GM19468 (cell line): ENCODE data around the gene CCNL2.
"Not testable (repeated sequence)": the region's sequence is repeated elsewhere in the genome, so short reads cannot be mapped to it uniquely, and the experiment has no call there.

ENCODE experiments used
- ATAC-seq: cut with Tn5 transposase; IDR thresholded peaks from one replicate; pipeline ENCODE4 v1.9.1; 2021; ENCODE audit warnings: mild to moderate bottlenecking, moderate library complexity, moderate number of reproducible peaks; ENCODE audit not compliant: unreplicated experiment; ENCODE audit errors: extremely low read depth

CCNL2 gene

DNA sequence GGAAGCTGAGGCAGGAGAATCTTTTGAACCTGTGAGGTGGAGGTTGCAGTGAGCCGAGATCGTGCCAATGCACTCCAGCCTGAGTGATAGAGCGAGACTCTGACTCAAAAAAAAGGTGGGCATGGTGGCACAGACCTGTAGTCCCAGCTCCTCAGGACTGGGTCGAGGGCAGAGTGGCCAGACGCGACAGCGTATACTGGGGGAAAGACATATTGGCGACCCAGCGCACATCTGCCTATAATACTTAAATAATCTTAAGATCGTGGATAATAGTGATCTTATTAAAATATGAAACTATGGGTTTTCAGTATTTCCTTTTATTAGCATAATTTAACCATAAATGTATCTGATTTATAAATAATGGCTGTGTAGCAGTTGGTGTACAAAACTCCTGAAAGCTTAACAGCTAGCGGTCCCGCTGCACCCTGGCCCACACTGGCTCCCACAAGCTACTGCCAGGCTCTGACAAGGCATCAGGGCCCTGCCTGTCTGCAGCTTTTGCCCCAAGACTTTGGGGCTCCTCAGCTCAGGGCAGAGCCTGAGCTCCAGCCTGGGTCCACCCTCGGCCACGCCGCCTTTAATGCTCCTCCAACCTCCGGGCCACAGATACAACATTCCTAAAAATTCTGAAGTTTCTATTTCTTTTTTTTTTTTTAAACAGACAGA lies 21.5 kb downstream of the CCNL2 start:
- no peak for ATAC-seq

- ATAC-seq, result no peak
These were observed 22.4 kb downstream of the CCNL2 start for GRCh38 chr1:1376551-1377226.

GRCh38 chr1:1374929-1375662 lies 24.0 kb downstream of the CCNL2 start, which contains the start of gene AURKAIP1:
Gene AURKAIP1 (minus strand): TSS chr1:1375207. CDS start chr1:1374756, 451 bp downstream.
- ATAC-seq, result peak; percentile 89

GRCh38 chr1:1374589-1374928 lies 24.6 kb downstream of the CCNL2 start:
- ATAC-seq, result no peak

DNA sequence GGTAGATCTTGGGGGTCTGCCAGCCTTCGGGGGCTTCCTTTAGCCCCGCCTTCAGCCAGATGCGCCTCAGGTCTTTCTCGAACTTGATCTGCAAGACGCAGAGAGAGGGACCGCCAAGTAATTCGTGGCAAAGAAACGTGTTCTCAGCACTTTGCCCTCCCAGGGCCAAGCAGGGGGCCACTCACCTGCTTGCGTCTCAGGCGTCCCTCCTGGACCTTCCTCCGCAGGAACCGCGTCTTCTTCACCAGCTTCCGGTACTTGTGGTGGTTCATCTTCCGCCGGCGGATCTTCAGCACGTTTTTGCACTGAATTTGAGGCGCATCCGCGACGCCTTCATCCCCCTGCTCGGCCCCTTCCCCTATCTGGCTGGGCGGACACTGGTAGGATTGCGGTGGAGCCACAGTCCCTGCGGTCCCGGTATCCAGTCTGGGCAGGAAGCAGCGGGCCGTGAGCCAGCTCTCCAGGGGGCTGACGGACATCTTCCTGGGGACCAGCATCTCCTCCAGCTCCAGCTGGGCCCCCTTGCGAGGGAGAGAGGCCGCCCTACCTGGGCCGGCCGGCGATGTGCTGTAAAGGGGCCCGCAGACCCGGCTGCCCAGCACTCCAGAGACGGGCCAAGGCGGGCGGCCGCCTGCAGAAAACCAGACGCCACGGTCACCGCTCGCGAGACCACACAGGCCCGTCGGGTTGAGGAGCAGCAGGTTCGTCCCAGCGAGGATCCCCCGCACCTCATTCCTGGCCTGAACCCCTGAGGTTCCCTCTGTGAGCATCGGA lies 25.1 kb downstream of the CCNL2 start:
- no peak for ATAC-seq

GRCh38 chr1:1373051-1373814 lies 25.9 kb downstream of the CCNL2 start:
- no peak for ATAC-seq

DNA sequence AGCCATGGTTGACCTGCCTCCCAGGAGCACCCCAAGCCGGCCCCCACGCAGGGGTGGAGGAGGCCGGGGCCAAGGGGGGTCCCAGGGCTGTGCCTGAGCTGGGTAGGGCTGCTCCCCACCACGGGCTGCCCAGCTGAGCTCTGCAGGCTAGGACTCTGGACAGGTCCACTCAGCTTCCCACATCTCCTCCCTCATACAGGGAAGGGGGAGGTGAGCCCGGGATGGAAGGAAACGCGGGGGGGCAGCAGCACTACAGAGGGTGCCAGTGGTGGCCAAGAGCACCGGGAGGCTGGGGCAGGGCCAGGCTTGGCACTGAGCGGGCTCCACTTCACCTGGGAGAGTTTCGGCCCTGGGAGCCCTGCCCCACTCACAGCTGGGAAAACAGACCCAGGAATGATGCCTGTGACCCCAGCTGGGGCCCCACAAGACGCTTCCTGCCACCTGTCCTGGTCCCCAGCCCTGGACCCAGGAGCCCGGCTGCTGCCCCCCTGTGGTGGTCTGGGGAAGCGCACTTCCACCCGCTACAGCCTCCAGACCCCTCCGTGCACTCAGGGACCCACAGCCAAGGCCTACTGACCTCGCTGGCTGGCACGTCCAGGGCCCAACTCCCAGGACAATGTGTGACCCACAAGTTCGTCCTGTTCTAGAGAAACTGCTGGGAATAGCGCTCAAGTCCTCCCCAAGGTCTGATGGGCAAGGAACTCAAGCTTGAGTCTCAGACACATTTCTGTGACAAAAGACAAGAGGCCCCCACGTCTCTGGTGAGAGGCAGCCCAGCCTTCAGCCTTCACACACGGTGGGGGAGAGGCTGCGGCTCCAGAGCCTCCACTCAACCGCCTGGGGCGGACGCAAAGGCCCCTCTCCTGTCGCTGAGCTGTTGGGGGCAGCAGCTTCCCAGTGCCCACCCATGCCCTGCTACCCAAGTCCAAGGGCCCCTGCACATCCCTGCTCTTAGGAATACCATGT lies 27.1 kb downstream of the CCNL2 start:
- ATAC-seq, result no peak

- ATAC-seq, result no peak
These were observed 27.8 kb downstream of the CCNL2 start for GRCh38 chr1:1371364-1371745.

DNA sequence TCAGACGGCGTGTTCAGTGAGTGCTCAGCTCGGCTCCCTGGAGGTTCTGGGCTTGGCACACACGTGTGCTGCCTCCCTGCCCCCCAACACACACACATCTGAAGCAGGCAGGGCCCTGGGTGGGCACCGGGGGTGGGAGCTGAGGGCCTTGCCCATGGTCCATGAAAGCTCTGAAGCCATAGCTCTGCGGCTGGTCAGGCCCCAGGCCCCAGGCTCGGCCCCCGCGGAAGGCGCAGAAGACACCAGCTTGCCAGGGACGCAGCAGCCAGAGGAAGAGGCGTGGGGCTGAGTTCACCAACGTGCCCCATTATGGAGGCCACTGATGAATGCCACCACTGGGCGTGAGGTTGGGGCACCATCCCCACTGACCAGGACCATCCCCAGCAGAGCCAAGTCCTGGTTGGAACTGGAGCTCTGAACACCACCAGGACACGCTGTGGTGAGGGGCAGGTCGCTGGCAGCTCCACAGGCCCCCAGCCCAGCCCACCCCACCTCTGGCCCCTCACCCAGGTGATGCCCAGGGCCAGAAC lies 28.3 kb downstream of the CCNL2 start:
- ATAC-seq, result no peak

GRCh38 chr1:1370094-1370493 lies 29.0 kb downstream of the CCNL2 start:
- not testable (repeated sequence) for ATAC-seq

- no peak for ATAC-seq
These were observed 31.8 kb downstream of the CCNL2 start for GRCh38 chr1:1367315-1367714.

DNA sequence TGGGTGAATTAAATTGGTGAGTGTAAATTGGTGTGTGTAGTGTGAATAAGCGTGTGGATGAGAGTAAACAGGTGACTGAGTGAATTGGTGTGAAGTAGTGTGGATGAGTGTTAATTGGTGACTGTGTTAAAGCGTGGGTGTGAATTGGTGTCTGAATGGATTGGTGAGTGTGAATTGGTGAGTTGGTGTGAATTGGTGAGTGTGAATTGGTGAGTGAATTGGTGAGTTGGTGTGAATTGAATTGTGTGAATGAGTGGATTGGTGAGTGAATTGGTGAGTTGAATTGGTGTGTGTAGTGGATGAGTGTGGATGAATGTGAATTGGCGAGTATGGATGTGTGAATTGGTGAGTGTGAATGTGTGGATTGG lies 32.5 kb downstream of the CCNL2 start:
- ATAC-seq, result no peak

GRCh38 chr1:1365875-1366698 lies 33.0 kb downstream of the CCNL2 start:
- no peak for ATAC-seq

DNA sequence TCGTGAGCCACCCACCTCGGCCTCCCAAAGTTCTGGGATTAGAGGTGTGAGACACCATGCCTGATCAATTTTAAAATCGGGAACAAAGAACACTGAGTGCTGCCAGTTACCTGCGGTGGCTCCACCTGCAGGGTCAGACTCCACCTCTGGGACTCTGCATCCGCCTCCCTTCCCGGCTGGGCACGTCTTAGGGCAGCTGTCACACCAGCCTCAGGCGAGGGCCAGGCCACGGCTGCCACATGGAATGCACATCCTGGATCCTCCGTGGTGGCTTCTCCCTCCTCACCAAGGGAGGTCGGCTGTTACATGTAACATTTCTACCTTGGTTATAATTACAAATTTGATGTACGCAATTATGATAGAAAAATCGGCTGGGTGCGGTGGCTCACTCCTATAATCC lies 34.9 kb downstream of the CCNL2 start:
- no peak for ATAC-seq

GRCh38 chr1:1361982-1362423 lies 37.1 kb downstream of the CCNL2 start:
- ATAC-seq, result no peak

DNA sequence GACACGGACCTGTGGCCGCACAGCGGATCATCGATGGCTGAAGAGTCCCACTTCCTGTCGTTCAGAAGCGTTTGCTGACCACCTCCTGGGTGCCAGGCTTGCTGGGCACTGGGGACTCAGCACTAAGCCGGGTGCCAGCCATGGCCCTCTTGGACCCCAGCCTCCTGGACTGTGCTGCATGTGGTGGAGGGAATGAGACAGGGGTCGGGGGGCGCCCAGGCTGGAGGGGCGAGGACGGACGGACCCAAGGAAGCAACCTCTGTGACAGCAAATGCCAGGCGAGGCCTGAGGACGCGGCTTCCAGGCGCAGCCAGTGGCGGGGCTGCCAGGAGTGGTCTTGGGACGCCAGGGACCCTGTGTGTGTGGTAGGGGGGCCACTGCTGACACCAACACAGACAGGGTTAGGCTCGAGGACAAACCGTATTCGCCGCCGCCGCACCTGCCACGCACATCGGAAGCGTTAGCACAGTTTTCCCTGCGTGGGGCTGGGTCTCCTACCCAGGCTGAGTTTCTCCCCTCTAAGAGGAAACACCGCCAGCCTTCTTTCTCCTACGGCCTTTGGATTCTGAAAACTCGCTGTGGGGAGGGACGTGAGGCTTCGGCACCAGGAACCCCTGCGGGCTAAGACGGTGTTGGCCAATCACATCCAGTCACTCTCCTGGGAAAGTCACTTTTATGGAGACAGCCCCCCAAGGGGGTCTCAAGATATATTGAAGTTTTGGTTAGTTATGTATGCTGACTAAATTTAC lies 37.7 kb downstream of the CCNL2 start:
- ATAC-seq, result no peak
